Right lobe of liver (tissue), 6 donors: ENCODE data around the gene PCDHB5. TPM values are rescaled to one million over a fixed set of nuclear protein-coding genes. Genes with fewer than 3 reads are reported as not detected.
"Not testable (repeated sequence)": the region's sequence is repeated elsewhere in the genome, so short reads cannot be mapped to it uniquely, and the experiment has no call there.

Experiments
- ATAC-seq, 4 donors: fragments of 200-7000 bp; cut with Tn5 transposase; one replicate each; pipeline ENCODE4 v1.9.1; 2020; ENCODE audit warnings: mild to moderate bottlenecking in 4 of 4, moderate library complexity in 4 of 4
- DNase-seq, 3 donors: peaks; one replicate each; pipeline ENCODE4 v3.0.0-alpha.2; 2020
- H3K27ac ChIP-seq, 3 donors: fragments of 200-600 bp; one replicate each; pipeline ENCODE4 v1.8.0; 2022
- H3K27me3 ChIP-seq, 2 donors: fragments of 200-600 bp; one replicate each; pipeline ENCODE4 v1.8.0; 2022
- H3K36me3 ChIP-seq, 4 donors: fragments of 200-600 bp; sonication (generic) in 1 of 4; one replicate each; pipeline versions ENCODE4 v1.5.1 to v1.8.0; 2017 to 2022; ENCODE audit warnings: control low read depth in 1 of 4
- H3K4me1 ChIP-seq, 4 donors: fragments of 200-600 bp; sonication (generic) in 1 of 4; one replicate each; pipeline versions ENCODE4 v1.5.1 to v1.8.0; 2017 to 2022; ENCODE audit warnings: control low read depth in 1 of 4
- H3K4me3 ChIP-seq, 3 donors: fragments of 200-600 bp; one replicate each; pipeline ENCODE4 v1.8.0; 2022
- H3K9me3 ChIP-seq, 4 donors: fragments of 200-600 bp; sonication (generic) in 1 of 4; one replicate each; pipeline versions ENCODE4 v1.5.1 to v1.8.0; 2017 to 2022; ENCODE audit warnings: control low read depth in 1 of 4
- CTCF ChIP-seq, 4 donors: fragments of 200-600 bp in 3 of 4; fragments of 450-650 bp in 1 of 4; IDR thresholded peaks; one replicate each; pipeline versions ENCODE4 v1.5.1 to v1.8.0; 2016 to 2022; ENCODE audit warnings: antibody characterized with exemption in 4 of 4, mild to moderate bottlenecking in 2 of 4
- POLR2A ChIP-seq: fragments of 450-650 bp; IDR thresholded peaks from one replicate; pipeline ENCODE4 v1.6.1; 2017; ENCODE audit warnings: antibody characterized with exemption, mild to moderate bottlenecking
- WGBS: methylation state at CpG from one replicate; pipeline ENCODE4 v1.1.6; 2018; ENCODE audit warnings: low coverage, low lambda C conversion rate; ENCODE audit not compliant: insufficient coverage; ENCODE audit errors: missing lambda C conversion rate; 5-methylcytosine and 5-hydroxymethylcytosine counted together
- intact Hi-C, 2 donors: fragments of 100-400 bp; cut with DNase I; formaldehyde crosslinking; loops; one replicate each; pipeline versions ENCODE4 v1.11.2 to v1.14.1; 2022
- total RNA-seq, 6 experiments: library from RNA; depleted of rRNA in 2 of 6; stranded (reverse); fragments of >200 nt in 2 of 6; fragmentation: NEBNext Ultra II Directional in 3 of 6; extraction: Animal tissue kit (Norgen Biotek cat#: 25700) in 3 of 6; gene quantifications; one replicate each; pipeline versions ENCODE4 v1.1.0 to v1.2.4, GENCODE V29; 2016 to 2023
- donor health status: DM: no; HTN: yes; CAD: no.
- donor health status: DM: no; HTN: no; CAD: no.
- donor health status: DM: no; HTN: no; CAD: no.
- donor health status: DM: no; HTN: yes; CAD: no.
- donor health status: DM: no; HTN: yes; CAD: no.

PCDHB5 gene
- total RNA-seq, 6 experiments from 2014 or later, result 0.18 to 1.2 (median 0.45) TPM

GRCh38 chr5:141175933-141176332 is 40.9 kb downstream of the PCDHB5 start:
- no peak for TF ChIP-seq POLR2A
- TF ChIP-seq CTCF (IDR thresholded peaks at IDR 0.05), result no peak
- DNase-seq, result no peak

GRCh38 chr5:141177577-141178191 is 42.7 kb downstream of the PCDHB5 start, which contains the start of gene PCDHB8:
Gene PCDHB8, plus strand, starts transcription at chr5:141177790. Its CDS starts 245 bp downstream, at chr5:141178035.
- H3K9me3 ChIP-seq, H3K27ac ChIP-seq, DNase-seq, H3K27me3 ChIP-seq, intact Hi-C loops, H3K4me1 ChIP-seq, H3K4me3 ChIP-seq, H3K36me3 ChIP-seq: not testable (repeated sequence)
- peak in 1 of 4 donors; percentile 51 for ATAC-seq
- 32% methylated on average over 14 of the region's 18 CpGs for WGBS

More at GRCh38 chr5:141175933-141176332, 40.9 kb downstream of the PCDHB5 start:
- no peaks in the 10 kb centered on the region for H3K4me1 ChIP-seq
- no peak overlapping the region for H3K4me3 ChIP-seq
- no peaks in the 10 kb centered on the region for H3K36me3 ChIP-seq
- H3K9me3 ChIP-seq, result no peaks in the 10 kb centered on the region
- H3K27me3 ChIP-seq, result peaks cover 0 to 10% of the 10 kb centered on the region in 2 donors
- ATAC-seq, result no peak
- WGBS, result 38% methylated on average over 1 of the region's 1 CpG
- H3K27ac ChIP-seq, result no peak overlapping the region
- intact Hi-C loops, result no loop called here

- ATAC-seq, DNase-seq, intact Hi-C loops, H3K4me1 ChIP-seq, H3K4me3 ChIP-seq, H3K9me3 ChIP-seq, H3K36me3 ChIP-seq, H3K27ac ChIP-seq, H3K27me3 ChIP-seq: not testable (repeated sequence)
- WGBS, result 30% methylated on average over 16 of the region's 39 CpGs
Measured at GRCh38 chr5:141179371-141179770, 44.4 kb downstream of the PCDHB5 start.

GRCh38 chr5:141179876-141180275 is 44.9 kb downstream of the PCDHB5 start:
- intact Hi-C loops, H3K27me3 ChIP-seq, ATAC-seq, DNase-seq, H3K36me3 ChIP-seq, H3K4me3 ChIP-seq, H3K27ac ChIP-seq, H3K4me1 ChIP-seq, H3K9me3 ChIP-seq: not testable (repeated sequence)
- WGBS, result 20% methylated on average over 1 of the region's 32 CpGs

GRCh38 chr5:141180313-141180712 is 45.3 kb downstream of the PCDHB5 start:
- Histone ChIP-seq H3K4me1 (no peaks in the 10 kb centered on the region), H3K27me3 (peaks cover 0 to 6% of the 10 kb centered on the region in 2 donors), H3K9me3 (no peaks in the 10 kb centered on the region), H3K36me3 (no peaks in the 10 kb centered on the region), H3K27ac (no peak overlapping the region), H3K4me3 (no peak overlapping the region)
- no peak for DNase-seq
- WGBS, result no CpG with 5 or more reads among the region's 1 CpG
- intact Hi-C loops, result no loop called here
- no peak for ATAC-seq
- TF ChIP-seq CTCF (IDR thresholded peaks at IDR 0.05) (no peak), POLR2A (no peak)

GRCh38 chr5:141182248-141182647 is 47.2 kb downstream of the PCDHB5 start, which contains the start of gene PCDHB16:
Gene PCDHB16, plus strand, starts transcription at chr5:141182387. Its CDS starts 173 bp downstream, at chr5:141182560.
- 11% methylated on average over 12 of the region's 13 CpGs for WGBS
- ATAC-seq (peak in 1 of 4 donors; percentile 51), DNase-seq (no peak)
- Histone ChIP-seq H3K9me3 (no peaks in the 10 kb centered on the region), H3K27ac (no peak within 1 kb of the TSS), H3K27me3 (peaks cover 0 to 3% of the 10 kb centered on the region in 2 donors), H3K4me3 (no peak within 1 kb of the TSS), H3K36me3 (no peaks in the 10 kb centered on the region), H3K4me1 (no peaks in the 10 kb centered on the region)
- peak in 3 of 4 donors; percentile 5 to 26 (median 15) for TF ChIP-seq CTCF (IDR thresholded peaks at IDR 0.05)
- no peak for TF ChIP-seq POLR2A
- intact Hi-C loops, result no loop called here

GRCh38 chr5:141184117-141184855 is 49.3 kb downstream of the PCDHB5 start:
- H3K4me1 ChIP-seq, H3K27ac ChIP-seq, intact Hi-C loops, H3K36me3 ChIP-seq, H3K4me3 ChIP-seq, H3K27me3 ChIP-seq, ATAC-seq, H3K9me3 ChIP-seq, DNase-seq: not testable (repeated sequence)
- 23% methylated on average over 12 of the region's 69 CpGs for WGBS
